GM18868 (cell line): ENCODE data around the gene SYTL2.
"Not testable (repeated sequence)": the region's sequence is repeated elsewhere in the genome, so short reads cannot be mapped to it uniquely, and the experiment has no call there.

Experiments used
- ATAC-seq: cut with Tn5 transposase; IDR thresholded peaks from one replicate; pipeline ENCODE4 v1.9.1; 2021; ENCODE audit warnings: mild to moderate bottlenecking, moderate library complexity; ENCODE audit not compliant: unreplicated experiment

Gene SYTL2

DNA sequence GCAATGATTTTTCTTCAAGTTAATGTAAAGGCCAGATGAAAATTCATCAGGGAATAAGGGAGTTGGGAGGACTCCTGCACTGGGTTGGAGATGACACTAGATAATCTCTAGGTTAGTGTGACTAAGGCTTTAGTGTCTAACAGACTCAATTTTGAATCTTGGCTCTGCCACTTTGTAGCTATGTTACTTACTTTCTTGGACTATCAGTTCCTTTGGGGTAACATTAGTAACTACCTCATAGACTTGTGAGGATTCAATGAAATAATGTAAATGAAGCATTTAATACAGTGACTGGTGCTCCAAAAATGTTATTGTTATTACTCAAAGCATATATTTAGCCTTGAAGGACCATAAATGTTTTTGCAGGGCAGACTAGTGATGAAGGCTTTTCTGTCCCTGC lies 115.4 kb downstream of the SYTL2 start:
- no peak for ATAC-seq

DNA sequence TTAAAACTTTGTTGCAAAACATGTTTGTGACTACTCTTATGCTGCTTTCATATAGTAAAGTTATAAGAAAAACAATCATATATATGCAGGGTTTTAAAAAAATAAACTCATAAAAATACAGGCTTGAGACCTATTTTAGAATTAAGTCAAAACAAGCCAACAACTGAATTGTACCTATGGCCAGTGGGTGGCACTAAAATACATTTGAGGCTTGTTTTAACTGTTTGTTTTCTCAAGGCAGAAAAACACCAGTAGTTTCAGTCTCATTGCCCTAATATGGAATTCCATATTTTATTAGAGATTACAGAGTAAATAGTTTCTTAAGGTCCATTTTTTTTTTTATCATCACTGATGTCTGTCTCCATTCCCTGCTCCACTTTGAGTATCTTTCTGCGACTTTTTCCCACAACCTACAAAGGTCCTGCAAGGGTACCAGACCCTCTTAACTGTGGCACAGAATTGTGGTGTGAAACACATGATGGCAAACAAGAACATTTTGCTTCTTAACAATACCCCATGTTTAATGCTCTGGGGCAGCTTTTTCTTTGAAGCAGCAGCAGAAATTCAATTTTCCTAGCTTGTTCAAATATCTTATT lies 116.5 kb downstream of the SYTL2 start:
- ATAC-seq, result no peak

DNA sequence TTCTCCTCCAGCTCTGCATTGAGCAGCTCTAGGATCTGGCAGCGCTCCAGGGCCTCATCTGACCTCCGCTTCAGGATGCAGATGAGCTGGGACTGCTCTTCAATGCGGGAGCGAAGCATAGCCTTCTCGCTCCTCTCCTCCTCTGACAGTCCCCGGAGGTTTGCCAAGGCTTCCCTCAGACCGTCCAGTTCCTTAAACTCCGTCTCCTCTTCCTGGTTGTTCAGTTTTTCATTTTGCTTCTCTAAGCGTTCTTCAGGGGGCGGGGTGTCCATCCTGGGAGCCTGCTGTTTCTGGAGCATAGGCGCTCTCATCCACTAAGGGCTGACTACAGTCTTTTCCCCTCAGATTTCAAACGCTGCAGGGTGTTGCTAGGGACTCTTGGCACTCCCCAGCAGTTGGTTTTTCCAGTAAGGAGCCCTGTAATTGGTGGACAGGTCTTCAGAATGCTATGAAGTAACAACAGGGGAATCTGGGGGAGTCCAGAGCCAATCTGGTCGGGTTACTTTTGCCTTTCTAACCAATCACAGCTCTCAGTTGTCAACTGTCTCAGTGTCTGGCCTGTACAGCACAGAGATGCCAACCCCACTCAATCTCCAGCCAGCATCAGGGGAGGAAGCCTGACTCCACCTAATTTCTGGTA lies 125.0 kb downstream of the SYTL2 start, which contains the start of gene CCDC89:
Gene CCDC89 (minus strand): TSS at position 376 of the 640 bp plus-strand sequence. CDS start 65 bp downstream, at position 311.
- peak; percentile 38 for ATAC-seq

GRCh38 chr11:85685125-85685819 lies 125.7 kb downstream of the SYTL2 start:
- no peak for ATAC-seq

GRCh38 chr11:85682330-85683305 lies 128.3 kb downstream of the SYTL2 start:
- ATAC-seq, result peak; percentile 81

DNA sequence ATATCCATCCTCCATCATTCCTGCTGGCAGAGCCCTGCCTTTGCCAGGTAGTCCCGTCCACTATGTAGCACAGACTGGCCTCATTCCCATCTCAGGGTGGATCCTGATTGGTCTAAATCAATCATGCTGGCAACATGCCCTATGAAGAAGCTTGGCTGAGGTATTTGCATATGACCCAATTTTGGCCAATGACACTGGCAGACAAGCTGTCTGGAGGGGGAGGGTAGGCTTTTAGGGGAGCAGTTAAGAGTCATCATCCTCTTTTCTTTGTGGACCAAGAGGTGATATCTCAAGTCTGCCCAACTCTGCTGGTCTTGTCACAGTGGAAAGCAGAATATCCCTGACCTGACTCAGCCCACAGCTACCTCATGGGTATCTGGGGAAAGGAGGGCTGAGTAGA lies 130.0 kb downstream of the SYTL2 start:
- ATAC-seq, result no peak

GRCh38 chr11:85679576-85679975 lies 131.4 kb downstream of the SYTL2 start:
- no peak for ATAC-seq

GRCh38 chr11:85673393-85673792 lies 137.5 kb downstream of the SYTL2 start:
- no peak for ATAC-seq

DNA sequence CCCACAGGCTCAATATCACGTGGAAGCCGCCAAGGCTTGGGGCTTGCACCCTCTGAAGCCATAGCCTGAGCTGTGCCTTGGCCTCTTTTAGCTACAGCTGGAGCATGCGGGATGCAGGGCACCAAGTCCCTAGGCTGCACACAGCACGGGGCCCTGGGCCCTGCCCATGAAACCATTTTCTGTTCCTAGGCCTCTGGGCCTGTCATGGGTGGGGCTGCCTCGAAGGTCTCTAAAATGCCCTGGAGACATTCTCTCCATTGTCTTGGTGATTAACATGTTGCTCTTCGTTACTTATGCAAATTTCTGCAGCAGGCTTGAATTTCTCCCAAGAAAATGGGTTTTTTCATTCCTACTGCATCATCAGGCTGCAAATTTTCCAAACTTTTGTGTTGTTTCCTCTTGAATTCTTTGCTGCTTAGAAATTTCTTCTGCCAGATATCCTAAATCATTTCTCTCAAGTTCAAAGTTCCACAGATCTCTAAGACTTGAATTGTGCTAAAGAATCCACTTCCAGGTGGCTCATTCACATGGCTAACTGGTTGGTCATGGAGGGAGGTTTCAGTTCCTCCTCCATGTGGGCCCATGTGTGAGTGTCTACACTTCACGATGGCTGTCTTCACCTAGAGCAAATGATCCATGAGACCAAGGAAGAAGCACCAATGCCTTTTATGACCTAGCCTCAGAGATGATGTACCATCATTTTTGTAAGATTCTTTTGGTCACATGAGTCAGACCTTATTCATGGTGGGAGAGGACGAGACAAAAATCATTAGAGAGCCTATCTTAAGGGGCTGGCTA lies 138.6 kb downstream of the SYTL2 start:
- ATAC-seq, result no peak

DNA sequence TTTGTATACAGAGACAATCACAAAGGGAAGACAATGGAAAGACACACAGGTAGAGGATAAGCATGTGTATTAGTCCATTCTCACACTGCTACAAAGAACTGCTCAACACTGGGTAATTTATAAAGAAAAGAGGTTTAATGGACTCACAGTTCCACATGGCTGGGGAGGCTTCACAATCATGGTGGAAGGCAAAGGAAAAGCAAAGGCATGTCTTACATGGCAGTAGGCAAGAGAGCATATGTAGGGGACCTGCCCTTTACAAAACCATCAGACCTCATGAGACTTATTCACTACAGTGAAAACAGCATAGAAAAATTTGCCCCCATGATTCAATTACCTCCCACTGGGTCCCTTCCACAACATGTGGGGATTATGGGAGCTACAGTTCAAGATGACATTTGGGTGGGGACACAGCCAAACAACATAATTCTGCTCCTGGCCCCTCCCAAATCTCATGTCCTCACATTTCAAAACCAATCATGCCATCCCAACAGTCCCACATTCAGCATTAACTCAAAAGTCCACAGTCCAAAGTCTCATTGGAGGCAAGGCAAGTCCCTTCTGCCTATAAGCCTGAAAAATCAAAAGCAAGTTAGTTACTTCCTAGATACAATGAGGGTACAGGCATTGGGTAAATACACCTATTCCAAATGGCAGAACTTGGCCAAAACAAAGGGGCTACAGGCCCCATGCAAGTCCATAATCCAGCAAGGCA lies 139.8 kb downstream of the SYTL2 start:
- ATAC-seq, result not testable (repeated sequence)

DNA sequence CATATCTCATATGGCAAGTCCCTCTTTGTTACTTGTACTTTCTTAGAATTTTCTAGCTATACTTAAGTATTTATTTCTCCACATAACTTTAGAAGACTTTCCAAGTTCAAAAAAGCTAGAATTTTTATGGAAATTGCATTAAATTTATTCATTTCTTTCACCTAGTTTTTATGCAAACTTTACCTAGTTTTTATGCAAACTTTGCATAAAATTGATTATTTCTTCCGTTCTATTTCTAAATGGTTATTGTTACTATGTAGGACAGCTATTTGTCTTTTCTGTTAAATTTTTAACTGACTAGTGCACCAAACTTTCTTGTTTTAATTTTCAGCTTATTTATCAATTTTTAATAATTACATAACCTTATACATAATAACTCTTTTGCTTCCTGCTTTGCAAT lies 142.8 kb downstream of the SYTL2 start:
- ATAC-seq, result no peak

DNA sequence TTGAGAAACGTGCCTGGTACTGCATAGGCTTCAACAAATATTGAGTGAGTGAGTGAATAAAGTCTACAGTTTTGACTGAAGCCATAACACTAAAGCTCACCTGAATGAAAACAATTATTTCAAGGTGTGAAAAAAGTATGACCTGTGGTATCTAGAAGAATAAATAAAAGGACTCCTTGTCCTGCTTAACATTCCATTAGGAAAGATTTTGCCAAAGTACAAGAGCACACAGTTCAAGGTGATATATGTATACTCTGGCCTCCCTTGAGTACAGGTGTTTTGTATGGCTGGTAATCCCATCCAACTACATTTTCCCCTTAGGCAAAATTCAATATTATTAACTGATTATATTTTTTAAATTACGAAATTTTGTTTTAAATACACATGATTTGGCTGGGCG lies 144.3 kb downstream of the SYTL2 start:
- no peak for ATAC-seq

DNA sequence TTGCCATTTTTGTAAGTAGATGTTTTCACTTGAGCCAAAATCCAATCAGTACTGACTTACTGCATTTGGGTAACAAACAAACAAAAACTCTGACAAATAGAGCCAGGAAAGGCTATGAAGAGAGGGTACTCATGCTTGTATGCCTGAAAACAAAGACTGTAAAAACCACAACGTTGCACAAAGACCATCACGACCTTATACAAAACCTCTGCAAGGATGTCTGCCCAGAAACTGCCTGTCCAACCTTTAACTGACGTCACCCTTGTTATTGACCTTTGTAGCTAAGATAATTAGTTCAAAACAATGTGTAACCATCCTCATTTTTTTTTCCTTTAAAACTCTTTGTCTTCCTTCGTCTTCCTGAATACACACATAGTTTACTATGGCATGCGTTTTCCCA lies 145.2 kb downstream of the SYTL2 start:
- ATAC-seq, result no peak

- ATAC-seq, result peak; percentile 91
Measured at GRCh38 chr11:85664615-85665481, 146.1 kb downstream of the SYTL2 start, which contains the start of gene CREBZF. Gene CREBZF, minus strand, starts transcription at chr11:85665129. Its CDS starts 254 bp downstream, at chr11:85664875.

DNA sequence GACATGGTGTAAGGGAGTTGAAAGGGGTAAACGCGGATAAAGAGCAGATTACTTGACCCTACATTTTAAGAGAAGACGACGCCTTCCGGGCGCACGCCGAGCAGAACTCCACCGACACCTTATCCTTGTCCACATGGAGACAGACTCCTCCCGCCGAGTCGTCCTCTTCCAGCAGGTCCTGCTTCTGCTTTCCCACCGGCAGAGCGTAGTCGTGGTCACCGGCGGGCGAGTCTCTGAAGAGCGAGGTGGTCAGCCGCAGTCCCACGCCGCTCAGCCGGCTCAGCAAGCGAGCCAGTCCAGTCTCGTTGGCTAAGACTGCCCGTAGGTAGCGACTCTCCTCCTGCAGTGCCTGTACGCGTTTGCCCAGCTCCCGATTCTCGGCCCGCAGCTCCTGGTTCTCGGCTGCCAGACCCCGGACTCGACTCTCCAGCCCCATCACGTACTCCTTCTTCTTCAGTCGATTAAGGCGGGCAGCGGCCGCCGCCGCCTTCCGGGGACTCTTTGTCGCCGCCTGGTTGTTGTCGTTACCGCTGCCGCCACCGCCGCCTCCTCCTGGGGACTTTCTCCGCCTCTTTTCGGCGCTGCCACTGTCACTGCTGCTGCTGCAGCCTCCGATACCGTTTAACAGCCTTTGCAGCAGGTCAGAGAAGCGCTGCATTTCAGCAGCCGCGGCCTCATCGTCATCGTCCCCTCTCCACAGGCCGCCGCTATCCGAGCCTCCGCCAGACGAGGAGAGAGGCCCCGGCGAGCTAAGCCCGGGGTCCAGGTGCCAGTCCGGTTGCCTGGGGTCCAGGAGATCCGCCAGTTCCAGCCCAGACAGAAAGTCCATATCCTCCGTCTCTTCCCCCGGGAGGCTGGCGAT lies 147.0 kb downstream of the SYTL2 start:
- ATAC-seq, result peak; percentile 71

DNA sequence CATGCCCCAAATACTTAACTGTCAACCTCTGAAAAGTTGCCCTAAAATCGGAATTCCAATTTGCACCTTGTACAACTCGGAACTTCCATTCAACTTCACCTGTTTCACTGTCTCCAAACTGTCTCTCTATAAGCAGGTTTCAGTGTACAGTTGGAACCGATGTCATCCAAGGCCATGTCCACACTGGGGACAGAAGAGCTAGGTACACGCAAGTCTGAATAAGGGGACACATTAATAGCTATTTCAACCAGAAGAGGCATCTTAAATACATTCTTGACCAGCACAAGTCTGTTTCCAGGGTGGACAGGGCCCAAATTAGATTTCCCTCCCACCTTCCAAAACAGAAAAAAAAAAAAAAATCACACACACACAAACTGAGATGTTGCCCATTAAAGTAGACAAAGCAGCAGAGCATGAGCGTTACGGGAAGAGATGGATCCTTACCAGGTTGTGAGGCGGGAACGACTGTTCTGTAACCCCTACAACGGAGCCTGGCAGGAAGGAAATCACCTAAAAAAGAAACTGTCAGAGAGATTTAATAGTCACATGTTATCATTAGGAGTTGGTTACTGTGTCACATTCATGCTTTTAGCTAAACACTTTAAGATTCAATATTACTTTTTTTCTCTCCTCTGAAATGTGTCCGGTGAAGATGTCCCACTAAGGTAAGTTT lies 147.7 kb downstream of the SYTL2 start:
- ATAC-seq, result no peak
